Mesothelial cell of epicardium (in vitro differentiated cells): ENCODE data around the gene CALHM1. TPM values are rescaled to one million over a fixed set of nuclear protein-coding genes. Genes with fewer than 3 reads are reported as not detected.

ENCODE experiments used
- DNase-seq, 2 experiments: peaks; one replicate each; pipeline ENCODE4 v3.0.0; 2021; ENCODE audit warnings: low spot score in 2 of 2; ENCODE audit not compliant: unreplicated experiment in 2 of 2
- H3K27ac Mint-ChIP-seq: 2 replicates; pipeline ENCODE4 v1.8.0; 2021; ENCODE audit warnings: mixed read lengths
- H3K27me3 Mint-ChIP-seq: 2 replicates; pipeline ENCODE4 v1.8.0; 2021; ENCODE audit warnings: low read depth, mixed read lengths
- H3K36me3 Mint-ChIP-seq: 2 replicates; pipeline ENCODE4 v1.8.0; 2021; ENCODE audit warnings: mixed read lengths
- H3K4me1 Mint-ChIP-seq: 2 replicates; pipeline ENCODE4 v1.8.0; 2021; ENCODE audit warnings: mixed read lengths
- H3K4me3 Mint-ChIP-seq: 2 replicates; pipeline ENCODE4 v1.8.0; 2021; ENCODE audit warnings: mild to moderate bottlenecking, moderate library complexity, mixed read lengths
- H3K9me3 Mint-ChIP-seq: 2 replicates; pipeline ENCODE4 v1.8.0; 2021; ENCODE audit warnings: mixed read lengths
- total RNA-seq: library from RNA; stranded (reverse); gene quantifications from 3 replicates; pipeline ENCODE4 v1.2.1, GENCODE V29; 2021
- TF ChIP-seq, protein P1 (sequence below): fragments of 200-600 bp; sonication (generic); IDR thresholded peaks from one replicate; pipeline ENCODE4 v1.5.0; 2021; ENCODE audit warnings: antibody characterized with exemption; ENCODE audit not compliant: unreplicated experiment

Gene CALHM1
- total RNA-seq, 1 donor from 2014 or later: not detected

DNA sequence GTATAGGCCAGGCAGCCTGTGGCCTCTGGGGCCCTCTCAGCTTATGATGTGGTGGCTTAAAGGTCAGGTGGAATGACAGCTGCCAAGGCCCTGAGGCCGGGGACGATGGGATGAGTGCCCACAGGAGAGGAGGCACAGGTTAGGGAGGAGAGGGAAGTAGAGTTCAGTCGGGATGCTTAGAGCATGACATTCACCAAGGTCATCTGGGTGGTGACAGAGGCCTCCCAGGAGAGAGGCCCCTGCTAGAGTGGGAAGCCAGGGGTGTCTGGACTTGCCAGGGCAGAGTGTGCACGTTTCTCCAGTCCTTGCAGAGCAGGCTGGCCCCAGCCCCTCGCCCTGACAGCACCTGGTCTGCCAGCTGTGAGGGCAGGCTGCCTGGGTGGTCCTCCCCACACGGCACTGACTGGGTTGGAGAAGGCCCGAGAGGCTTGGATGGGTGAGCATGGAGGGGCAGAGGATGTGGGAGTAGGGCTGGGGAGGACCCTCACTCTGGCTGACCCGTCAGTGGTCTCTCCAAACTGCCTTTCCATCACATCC, 1.5 kb downstream of the CALHM1 start:
- DNase-seq: no peak
- H3K9me3 Mint-ChIP-seq: no peaks in the 10 kb centered on the region
- H3K27ac Mint-ChIP-seq: no peak overlapping the region
- H3K4me3 Mint-ChIP-seq: no peak overlapping the region
- H3K4me1 Mint-ChIP-seq: peaks cover 2% of the 10 kb centered on the region
- TF ChIP-seq, protein P1, sequence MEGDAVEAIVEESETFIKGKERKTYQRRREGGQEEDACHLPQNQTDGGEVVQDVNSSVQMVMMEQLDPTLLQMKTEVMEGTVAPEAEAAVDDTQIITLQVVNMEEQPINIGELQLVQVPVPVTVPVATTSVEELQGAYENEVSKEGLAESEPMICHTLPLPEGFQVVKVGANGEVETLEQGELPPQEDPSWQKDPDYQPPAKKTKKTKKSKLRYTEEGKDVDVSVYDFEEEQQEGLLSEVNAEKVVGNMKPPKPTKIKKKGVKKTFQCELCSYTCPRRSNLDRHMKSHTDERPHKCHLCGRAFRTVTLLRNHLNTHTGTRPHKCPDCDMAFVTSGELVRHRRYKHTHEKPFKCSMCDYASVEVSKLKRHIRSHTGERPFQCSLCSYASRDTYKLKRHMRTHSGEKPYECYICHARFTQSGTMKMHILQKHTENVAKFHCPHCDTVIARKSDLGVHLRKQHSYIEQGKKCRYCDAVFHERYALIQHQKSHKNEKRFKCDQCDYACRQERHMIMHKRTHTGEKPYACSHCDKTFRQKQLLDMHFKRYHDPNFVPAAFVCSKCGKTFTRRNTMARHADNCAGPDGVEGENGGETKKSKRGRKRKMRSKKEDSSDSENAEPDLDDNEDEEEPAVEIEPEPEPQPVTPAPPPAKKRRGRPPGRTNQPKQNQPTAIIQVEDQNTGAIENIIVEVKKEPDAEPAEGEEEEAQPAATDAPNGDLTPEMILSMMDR: no peak
- no peaks in the 10 kb centered on the region for H3K27me3 Mint-ChIP-seq
- H3K36me3 Mint-ChIP-seq: no peaks in the 10 kb centered on the region

DNA sequence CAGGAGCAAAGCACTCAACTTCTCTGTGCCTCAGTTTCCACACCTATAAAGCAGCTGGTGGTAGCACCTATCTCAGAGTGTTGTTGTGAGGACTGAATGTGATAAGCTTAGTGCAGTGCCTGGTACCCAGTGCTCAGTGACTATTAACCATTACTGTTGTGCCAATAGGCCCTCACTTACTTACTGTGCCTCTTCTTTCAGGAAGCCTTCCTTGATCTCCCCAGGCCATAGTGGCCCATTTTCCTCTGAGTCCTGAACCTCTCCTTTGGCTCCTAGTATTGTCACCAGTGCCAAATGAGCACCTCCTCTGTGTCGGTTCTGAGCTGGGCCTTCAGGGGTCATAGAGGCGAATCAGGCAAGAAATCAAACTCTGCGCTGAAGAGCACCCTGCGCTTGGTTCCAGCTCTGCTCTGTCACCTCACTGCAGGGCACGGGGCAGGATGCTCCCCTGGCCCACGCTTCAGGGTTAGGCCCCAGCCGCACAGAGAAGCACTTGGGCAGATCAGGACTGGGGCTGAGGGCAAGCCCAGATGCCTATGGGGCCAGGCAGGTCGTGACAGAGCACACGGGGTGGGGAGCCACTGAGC, 2.5 kb downstream of the CALHM1 start:
- Mint-ChIP-seq H3K4me1 (peaks cover 2% of the 10 kb centered on the region), H3K4me3 (no peak overlapping the region), H3K27me3 (no peaks in the 10 kb centered on the region), H3K27ac (no peak overlapping the region), H3K9me3 (no peaks in the 10 kb centered on the region), H3K36me3 (no peaks in the 10 kb centered on the region)
- DNase-seq: no peak
- TF ChIP-seq, protein P1: no peak

DNA sequence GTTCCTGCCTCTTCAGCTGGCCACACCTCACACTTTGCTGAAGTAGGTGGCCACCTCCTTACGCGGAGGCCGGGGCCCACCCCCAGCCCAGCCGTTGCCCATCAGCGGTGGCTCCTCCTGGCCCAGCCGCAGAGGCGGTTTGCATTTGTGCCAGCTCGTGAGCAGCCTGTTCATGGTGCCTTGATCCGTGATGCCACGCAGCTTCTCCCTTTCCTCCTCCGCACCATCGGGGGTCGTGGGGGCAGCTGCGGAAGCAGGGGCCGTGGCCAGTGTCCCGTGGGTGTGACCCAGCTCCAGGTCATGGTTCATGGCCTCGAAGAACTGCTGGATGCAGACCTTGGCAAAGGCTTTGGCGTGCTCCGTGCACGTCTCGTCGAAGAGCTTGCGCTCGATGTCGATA, 3.5 kb downstream of the CALHM1 start:
- no peaks in the 10 kb centered on the region for H3K27me3 Mint-ChIP-seq
- DNase-seq: no peak
- H3K36me3 Mint-ChIP-seq: no peaks in the 10 kb centered on the region
- no peak overlapping the region for H3K4me3 Mint-ChIP-seq
- no peak overlapping the region for H3K27ac Mint-ChIP-seq
- no peaks in the 10 kb centered on the region for H3K9me3 Mint-ChIP-seq
- TF ChIP-seq, protein P1: no peak
- H3K4me1 Mint-ChIP-seq: peaks cover 2% of the 10 kb centered on the region

DNA sequence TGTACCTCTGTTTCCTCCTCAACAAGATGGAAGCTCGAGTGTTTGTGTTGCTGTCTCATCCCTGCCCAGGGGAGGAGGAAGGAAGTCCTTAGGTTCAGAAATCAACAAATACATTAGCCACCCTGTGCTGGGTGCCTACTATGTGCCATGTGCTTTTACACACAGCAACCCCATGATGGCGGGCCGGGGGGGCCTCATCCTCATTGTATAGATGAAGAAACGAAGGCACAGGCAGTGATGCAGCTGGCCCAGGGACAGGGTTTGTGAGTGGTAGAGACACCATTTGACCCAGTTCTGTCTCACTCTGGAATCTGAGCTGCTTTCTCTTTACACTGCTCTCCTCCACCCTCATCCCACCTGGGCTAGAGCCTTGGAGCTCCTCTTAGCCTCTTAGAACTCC, 4.7 kb downstream of the CALHM1 start:
- Mint-ChIP-seq H3K9me3 (no peaks in the 10 kb centered on the region), H3K4me3 (no peak overlapping the region), H3K36me3 (peaks cover 10% of the 10 kb centered on the region), H3K27me3 (no peaks in the 10 kb centered on the region), H3K27ac (no peak overlapping the region), H3K4me1 (peaks cover under 1% of the 10 kb centered on the region)
- DNase-seq: no peak
- TF ChIP-seq, protein P1: no peak

DNA sequence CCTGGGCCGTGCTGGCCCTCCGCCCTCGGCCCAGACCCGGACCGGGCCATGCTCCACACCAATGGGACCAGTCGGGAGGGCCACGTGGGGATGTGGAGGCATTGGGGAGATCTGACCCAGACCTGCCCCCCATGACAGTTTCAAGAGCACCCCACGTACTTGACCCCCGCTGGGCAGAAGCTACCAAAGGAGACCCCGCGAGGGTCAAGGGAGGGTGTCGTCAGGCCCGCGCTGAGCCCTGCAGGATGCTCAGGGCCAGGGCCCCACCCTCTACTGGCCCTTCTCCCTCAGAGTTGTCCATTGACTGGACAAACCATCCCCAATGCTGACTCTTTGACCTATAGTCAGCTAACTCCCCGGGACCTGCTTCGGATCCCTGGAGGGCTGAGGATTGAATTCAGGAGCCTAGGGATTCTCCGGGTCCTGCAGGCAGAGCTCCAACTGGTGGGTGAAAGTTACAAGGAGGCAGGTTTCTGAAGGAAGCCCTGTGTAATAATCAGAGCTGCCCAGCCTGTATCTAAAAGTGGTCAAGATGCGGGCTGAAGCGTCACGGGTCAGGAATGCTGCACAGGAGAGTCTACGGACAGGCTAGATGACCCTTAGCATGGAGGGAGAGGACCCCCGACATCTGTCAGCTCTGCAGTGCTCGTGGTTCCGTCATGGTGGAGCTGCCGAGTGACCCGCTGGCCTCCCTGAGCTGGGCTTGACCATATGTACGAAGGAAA, 6.0 kb downstream of the CALHM1 start:
- H3K27ac Mint-ChIP-seq: no peak overlapping the region
- peaks cover 15% of the 10 kb centered on the region for H3K36me3 Mint-ChIP-seq
- H3K9me3 Mint-ChIP-seq: no peaks in the 10 kb centered on the region
- DNase-seq: no peak
- no peaks in the 10 kb centered on the region for H3K27me3 Mint-ChIP-seq
- no peaks in the 10 kb centered on the region for H3K4me1 Mint-ChIP-seq
- TF ChIP-seq, protein P1: no peak
- peak overlapping the region; percentile 59 for H3K4me3 Mint-ChIP-seq
